ENCODE measurements around the gene UBE2H. TPM values are rescaled to one million over a fixed set of nuclear protein-coding genes. Genes with fewer than 3 reads are reported as not detected.

UBE2H gene
- total RNA-seq, 4 donors from 2014 or later, result 89.3 to 95.8 (median 90.9) TPM

- TF ChIP-seq CTCF (IDR thresholded peaks at IDR 0.05; ENCODE audit: low read depth), result no peak
These were observed 167.7 kb downstream of the UBE2H start for GRCh38 chr7:129784783-129785684.

GRCh38 chr7:129784437-129784782 lies 168.3 kb downstream of the UBE2H start:
- TF ChIP-seq CTCF (IDR thresholded peaks at IDR 0.05; ENCODE audit: low read depth), result no peak

- TF ChIP-seq CTCF (IDR thresholded peaks at IDR 0.05; ENCODE audit: low read depth), result no peak
These were observed 169.2 kb downstream of the UBE2H start for GRCh38 chr7:129783584-129783919.

- no peak for TF ChIP-seq CTCF (IDR thresholded peaks at IDR 0.05; ENCODE audit: low read depth)
These were observed 169.8 kb downstream of the UBE2H start for GRCh38 chr7:129782818-129783583.

- TF ChIP-seq CTCF (IDR thresholded peaks at IDR 0.05; ENCODE audit: low read depth), result no peak
These were observed 170.6 kb downstream of the UBE2H start for GRCh38 chr7:129781928-129782817.

GRCh38 chr7:129780974-129781927 lies 171.5 kb downstream of the UBE2H start:
- TF ChIP-seq CTCF (IDR thresholded peaks at IDR 0.05; ENCODE audit: low read depth), result no peak

Small RNA genes lying within 50 kb of the gene (small RNA-seq; reads per million reads assigned to genes)
- 0.49 reads per million for gene RF00019

Other genes with a start within 250 kb of the UBE2H start
- 10 to 100 TPM in 3 of 4 donors, 1 to 10 TPM in 1; 7.1 to 12.4 (median 11.5) TPM for gene ZC3HC1, start 98.4 kb upstream of the UBE2H start, total RNA-seq
- 10 to 100 TPM; 18.9 to 29.3 (median 25.1) TPM for gene KLHDC10, start 117.6 kb upstream of the UBE2H start, total RNA-seq